K562 (cell line): ENCODE results near the gene PPM1E. TPM values are rescaled to one million over a fixed set of nuclear protein-coding genes. Genes with fewer than 3 reads are reported as not detected.

ENCODE experiments used
- ATAC-seq: fragments of 200-7000 bp; cut with Tn5 transposase; 3 replicates; pipeline ENCODE4 v1.9.1; 2020; ENCODE audit warnings: moderate library complexity
- BruUV-seq: library from RNA; stranded (reverse); fragments of 400-500 nt; replicated peaks from 2 replicates; lab custom pipeline; 2021; lab: Mats Ljungman, UMichigan
- CTCF ChIA-PET: fragments of 300-600 bp; formaldehyde crosslinking; extraction: SDS; loops from one replicate; lab custom pipeline; 2021; ENCODE audit warnings: low intra/inter-chr PET ratio; lab: Yijun Ruan, JAX
- POLR2A ChIA-PET: fragments of 300-600, 350-650 bp; sonication (Branson Sonifier 250); formaldehyde crosslinking; extraction: SDS; loops from one replicate; lab custom pipeline; 2021; ENCODE audit warnings: antibody characterized with exemption, inconsistent platforms; lab: Yijun Ruan, JAX
- DNase-seq, 4 experiments: peaks; one replicate each; pipeline versions ENCODE4 v3.0.0 to v3.0.0-alpha.2; 2011 to 2018; ENCODE audit warnings: low spot score in 3 of 4, mixed read lengths in 3 of 4; ENCODE audit errors: extremely low read depth in 1 of 4
- FAIRE-seq: peaks from 2 replicates; lab custom pipeline; 2011; peaks lifted over from hg19 to GRCh38; lab: Jason Lieb, UNC
- H2AFZ ChIP-seq: 2 replicates; pipeline ENCODE4 v1.6.0; 2011; ENCODE audit warnings: low read depth, low read length, control low read depth, inconsistent platforms
- H3K27ac ChIP-seq: fragments of 200-600 bp; 3 replicates; pipeline ENCODE4 v1.8.0; 2011; ENCODE audit warnings: low read depth, mild to moderate bottlenecking, control low read depth, inconsistent platforms, low read length, moderate library complexity, mixed read lengths; ENCODE audit errors: extremely low read depth
- H3K27me3 ChIP-seq, 2 experiments: fragments of 300-600 bp in 1 of 2; 2 replicates in 1 of 2; 3 replicates in 1 of 2; pipeline versions ENCODE4 v1.6.0 to v1.8.0; 2011; ENCODE audit warnings: inconsistent platforms in 2 of 2, low read length in 2 of 2, mild to moderate bottlenecking in 1 of 2, mixed read lengths in 1 of 2, moderate library complexity in 1 of 2; ENCODE audit not compliant: control insufficient read depth in 2 of 2, insufficient read depth in 2 of 2
- H3K36me3 ChIP-seq: fragments of 300-600 bp; 3 replicates; pipeline ENCODE4 v1.8.0; 2011; ENCODE audit warnings: mild to moderate bottlenecking, low read length, inconsistent platforms; ENCODE audit not compliant: control insufficient read depth, insufficient read depth
- H3K4me1 ChIP-seq, 2 experiments: fragments of 200-600 bp in 1 of 2; replicated peaks in 1 of 2; 2 replicates in 1 of 2; 3 replicates in 1 of 2; pipeline versions ENCODE4 v1.5.1 to v1.8.0; 2011; ENCODE audit warnings: inconsistent platforms in 2 of 2, low read length in 2 of 2, mild to moderate bottlenecking in 1 of 2, mixed read lengths in 1 of 2, moderate library complexity in 1 of 2; ENCODE audit not compliant: control insufficient read depth in 2 of 2, insufficient read depth in 2 of 2
- H3K4me2 ChIP-seq: 2 replicates; pipeline ENCODE4 v1.6.1; 2011; ENCODE audit warnings: low read length, control low read depth, inconsistent platforms, mixed read lengths; ENCODE audit not compliant: insufficient read depth
- H3K4me3 ChIP-seq: fragments of 200-600 bp; sonication (generic), shearing (Covaris generic); 2 replicates; pipeline ENCODE4 v1.5.1; 2016; ENCODE audit warnings: control low read depth, inconsistent platforms
- H3K79me2 ChIP-seq: fragments of 200-600 bp; 3 replicates; pipeline ENCODE4 v1.8.0; 2011; ENCODE audit warnings: low read length, inconsistent platforms; ENCODE audit not compliant: control insufficient read depth, insufficient read depth
- H3K9ac ChIP-seq, 2 experiments: 2 replicates each; pipeline versions ENCODE4 v1.6.0 to v1.6.1; 2011; ENCODE audit warnings: low read depth in 2 of 2, low read length in 2 of 2, control low read depth in 1 of 2, inconsistent platforms in 1 of 2, mild to moderate bottlenecking in 1 of 2, mixed read lengths in 1 of 2; ENCODE audit not compliant: insufficient read depth in 1 of 2
- H3K9me1 ChIP-seq: one replicate; pipeline ENCODE4 v1.6.0; 2011; ENCODE audit warnings: inconsistent platforms, mild to moderate bottlenecking, low read length, moderate library complexity; ENCODE audit not compliant: control insufficient read depth, insufficient read depth
- H3K9me3 ChIP-seq: replicated peaks from 2 replicates; pipeline ENCODE4 v1.5.1; 2011; ENCODE audit warnings: low read depth, low read length, inconsistent platforms; ENCODE audit not compliant: control insufficient read depth, insufficient read depth
- H4K20me1 ChIP-seq: replicated peaks from 2 replicates; pipeline ENCODE4 v1.6.1; 2011; ENCODE audit warnings: low read length, inconsistent platforms, mixed read lengths; ENCODE audit not compliant: control insufficient read depth, insufficient read depth
- RAD21 ChIP-seq, 2 experiments: fragments of 250-450 bp in 1 of 2; fragments of 450-650 bp in 1 of 2; sonication (Bioruptor Pico) in 1 of 2; formaldehyde crosslinking in 1 of 2; IDR thresholded peaks in 1 of 2; conservative IDR thresholded peaks in 1 of 2; 2 replicates each; pipeline versions ENCODE4 v1.4.0 to v1.8.0; 2020 to 2022; ENCODE audit warnings: mild to moderate bottlenecking in 2 of 2, moderate library complexity in 1 of 2
- TCF7 ChIP-seq: sonication (generic); IDR thresholded peaks from 2 replicates; pipeline ENCODE4 v1.6.1; 2016; ENCODE audit warnings: antibody characterized with exemption, borderline replicate concordance
- WGBS: fragments of 100-300 bp; shearing (Covaris generic); methylation state at CpG from one replicate; pipeline ENCODE4 v1.1.6; 2016; ENCODE audit warnings: low coverage, mixed read lengths; ENCODE audit not compliant: insufficient coverage; ENCODE audit errors: missing lambda C conversion rate; 5-methylcytosine and 5-hydroxymethylcytosine counted together
- in situ Hi-C: fragments of 300-500 bp; cut with MboI; formaldehyde crosslinking; loops from 4 replicates; pipeline ENCODE4 v1.15.0; 2018; ENCODE audit warnings: inconsistent platforms, mixed read lengths
- intact Hi-C: fragments of 100-400 bp; cut with micrococcal nuclease; formaldehyde crosslinking; loops from 2 replicates; pipeline ENCODE4 v1.14.2; 2022
- polyA plus RNA-seq, 8 experiments: library from polyadenylated mRNA; depleted of rRNA in 4 of 8; stranded (reverse) in 5 of 8; unstranded in 3 of 8; fragments of >200 nt; fragmentation: Nextera tagmentation in 2 of 8; fragmentation: Illumina TruSeq in 1 of 8; extraction: Ambion mirVana in 2 of 8; extraction: Trizol in 1 of 8; gene quantifications; 2 replicates each; pipeline versions ENCODE4 v1.2.1 to v1.2.3, GENCODE V29; 2011 to 2014; ENCODE audit warnings: inconsistent platforms in 1 of 8, missing spikeins in 1 of 8
- total RNA-seq, 7 experiments: library from RNA; depleted of rRNA in 6 of 7; stranded (reverse); fragments of >200 nt in 6 of 7; fragmentation: Illumina TruSeq in 2 of 7; extraction: Trizol in 2 of 7; gene quantifications; 2 replicates each; pipeline versions ENCODE4 v1.2.1 to v1.2.3, GENCODE V29; 2011 to 2021; ENCODE audit warnings: low replicate concordance in 1 of 7
- TF ChIP-seq, protein P1 (sequence below), 3 experiments: fragments of 200-800 bp in 1 of 3; fragments of 250-450 bp in 1 of 3; fragments of 450-650 bp in 1 of 3; sonication (Bioruptor Pico) in 1 of 3; sonication (Bioruptor generic) in 1 of 3; formaldehyde crosslinking in 1 of 3; IDR thresholded peaks; 2 replicates each; pipeline versions ENCODE4 v1.6.1 to v1.8.0; 2016 to 2022; ENCODE audit warnings: mild to moderate bottlenecking in 2 of 3, missing genetic modification characterization in 2 of 3, missing compliant biosample characterization in 1 of 3, moderate library complexity in 1 of 3

Gene PPM1E
- total and polyA plus RNA-seq, 9 of the 15 experiments (the other 6 are each of a cell fraction or from before 2014, with no cell fraction given): 1.0 to 5.7 (median 4.7) TPM

DNA sequence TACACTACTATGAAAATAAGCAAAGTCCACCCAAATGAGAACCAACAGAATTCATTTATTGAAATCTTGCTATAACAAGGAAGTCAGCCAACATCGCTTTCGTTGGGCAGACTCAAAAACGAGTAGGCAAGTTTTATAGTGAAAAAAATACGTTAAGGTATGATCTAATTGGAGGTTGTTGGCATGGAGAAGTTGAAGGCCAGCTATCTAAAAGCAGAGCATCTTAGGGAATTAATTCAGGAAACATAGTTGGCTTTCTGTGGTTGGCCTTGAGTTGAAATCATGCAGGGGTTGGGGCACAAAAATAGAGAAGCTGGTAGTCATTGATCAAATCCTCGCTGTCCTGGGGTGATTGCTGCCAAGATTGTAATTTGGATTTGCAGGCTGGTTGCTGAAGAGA lies 118.3 kb downstream of the PPM1E start:
- Histone ChIP-seq H2AFZ (no peak overlapping the region), H3K4me3 (no peak overlapping the region), H4K20me1 (no peaks in the 10 kb centered on the region), H3K79me2 (no peaks in the 10 kb centered on the region), H3K9ac (no peak overlapping the region), H3K4me2 (no peak overlapping the region), H3K27me3 (no peaks in the 10 kb centered on the region), H3K27ac (no peak overlapping the region), H3K36me3 (no peaks in the 10 kb centered on the region), H3K9me1 (no peaks in the 10 kb centered on the region), H3K9me3 (no peaks in the 10 kb centered on the region), H3K4me1 (no peaks in the 10 kb centered on the region)
- ATAC-seq (no peak), FAIRE-seq (no peak), DNase-seq (no peak)
- ChIA-PET CTCF (interaction anchor here (0.7 kb wide), 1 partner anchor 12 kb away, joined by 3 read pairs; no protein-coding TSS in a partner anchor), POLR2A (no interaction called here)
- WGBS: 10% methylated on average over 5 of the region's 5 CpGs
- in situ Hi-C loops (no loop called here), intact Hi-C loops (loop anchor here (10.0 kb wide), 1 partner anchor 159 kb away; no protein-coding TSS in a partner anchor)
- TF ChIP-seq RAD21 (CRISPR knock-in tag; conservative IDR thresholded peaks at IDR 0.05 in 1 of 2, IDR thresholded peaks at IDR 0.05 in 1 of 2) (no peak), TCF7 (no peak)
- TF ChIP-seq, protein P1, sequence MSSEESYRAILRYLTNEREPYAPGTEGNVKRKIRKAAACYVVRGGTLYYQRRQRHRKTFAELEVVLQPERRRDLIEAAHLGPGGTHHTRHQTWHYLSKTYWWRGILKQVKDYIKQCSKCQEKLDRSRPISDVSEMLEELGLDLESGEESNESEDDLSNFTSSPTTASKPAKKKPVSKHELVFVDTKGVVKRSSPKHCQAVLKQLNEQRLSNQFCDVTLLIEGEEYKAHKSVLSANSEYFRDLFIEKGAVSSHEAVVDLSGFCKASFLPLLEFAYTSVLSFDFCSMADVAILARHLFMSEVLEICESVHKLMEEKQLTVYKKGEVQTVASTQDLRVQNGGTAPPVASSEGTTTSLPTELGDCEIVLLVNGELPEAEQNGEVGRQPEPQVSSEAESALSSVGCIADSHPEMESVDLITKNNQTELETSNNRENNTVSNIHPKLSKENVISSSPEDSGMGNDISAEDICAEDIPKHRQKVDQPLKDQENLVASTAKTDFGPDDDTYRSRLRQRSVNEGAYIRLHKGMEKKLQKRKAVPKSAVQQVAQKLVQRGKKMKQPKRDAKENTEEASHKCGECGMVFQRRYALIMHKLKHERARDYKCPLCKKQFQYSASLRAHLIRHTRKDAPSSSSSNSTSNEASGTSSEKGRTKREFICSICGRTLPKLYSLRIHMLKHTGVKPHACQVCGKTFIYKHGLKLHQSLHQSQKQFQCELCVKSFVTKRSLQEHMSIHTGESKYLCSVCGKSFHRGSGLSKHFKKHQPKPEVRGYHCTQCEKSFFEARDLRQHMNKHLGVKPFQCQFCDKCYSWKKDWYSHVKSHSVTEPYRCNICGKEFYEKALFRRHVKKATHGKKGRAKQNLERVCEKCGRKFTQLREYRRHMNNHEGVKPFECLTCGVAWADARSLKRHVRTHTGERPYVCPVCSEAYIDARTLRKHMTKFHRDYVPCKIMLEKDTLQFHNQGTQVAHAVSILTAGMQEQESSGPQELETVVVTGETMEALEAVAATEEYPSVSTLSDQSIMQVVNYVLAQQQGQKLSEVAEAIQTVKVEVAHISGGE (CRISPR knock-in tag; IDR thresholded peaks at IDR 0.05): peak in 1 of 3 experiments; percentile 60; a peak in 1 of 6 replicates
- BruUV-seq: no TSS peak
